SIG-M5 treated with dmso at 0.1 percent for 504 hours (cell line): ENCODE results near the gene IL19.

ENCODE experiments used
- DNase-seq: peaks from one replicate; lab custom pipeline; 2025; ENCODE audit not compliant: unreplicated experiment; lab: John Stamatoyannopoulos, UW

IL19 gene, protein sequence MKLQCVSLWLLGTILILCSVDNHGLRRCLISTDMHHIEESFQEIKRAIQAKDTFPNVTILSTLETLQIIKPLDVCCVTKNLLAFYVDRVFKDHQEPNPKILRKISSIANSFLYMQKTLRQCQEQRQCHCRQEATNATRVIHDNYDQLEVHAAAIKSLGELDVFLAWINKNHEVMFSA

DNA sequence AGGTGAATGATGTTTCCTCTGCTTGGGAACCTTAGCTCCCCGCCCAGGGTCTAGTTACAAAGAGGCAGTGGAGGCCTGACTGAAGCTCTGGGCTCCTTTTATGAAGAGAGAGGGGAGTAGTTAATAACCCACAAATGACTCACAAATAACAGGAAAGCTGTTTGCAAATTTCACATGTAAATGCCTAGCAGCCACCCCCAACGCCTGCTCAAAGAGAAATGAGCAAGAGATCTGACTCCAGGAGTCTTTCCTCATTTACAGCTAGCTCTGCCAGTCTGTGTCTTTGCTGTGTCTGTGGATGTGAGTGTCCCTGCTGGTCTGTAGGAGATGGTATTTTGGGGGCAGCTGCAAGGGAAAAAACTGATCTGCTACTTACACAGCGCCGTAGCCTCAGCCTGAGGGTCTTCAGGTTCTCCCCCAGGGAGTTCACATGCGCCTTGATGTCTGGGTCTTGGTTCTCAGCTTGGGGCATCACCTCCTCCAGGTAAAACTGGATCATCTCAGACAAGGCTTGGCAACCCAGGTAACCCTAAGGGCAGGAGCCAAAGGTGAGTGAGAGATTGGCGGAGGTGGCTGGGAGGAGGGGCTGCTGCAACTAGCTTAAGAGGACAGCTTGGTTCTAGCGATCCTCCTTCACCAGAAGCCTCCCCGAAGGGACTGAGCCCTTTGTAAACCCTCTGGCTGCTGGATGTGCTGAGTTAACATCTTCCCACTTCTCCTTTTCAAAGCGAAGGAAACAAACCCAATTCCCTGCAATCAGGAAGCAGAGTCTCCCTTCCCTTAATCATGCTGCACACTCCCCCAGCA is at the start of gene IL19:
Gene IL19 (plus strand): TSS at position 243 of the 807 bp plus-strand sequence. CDS start 65,890 bp downstream, outside the sequence.
- DNase-seq: peak; percentile 92

DNA sequence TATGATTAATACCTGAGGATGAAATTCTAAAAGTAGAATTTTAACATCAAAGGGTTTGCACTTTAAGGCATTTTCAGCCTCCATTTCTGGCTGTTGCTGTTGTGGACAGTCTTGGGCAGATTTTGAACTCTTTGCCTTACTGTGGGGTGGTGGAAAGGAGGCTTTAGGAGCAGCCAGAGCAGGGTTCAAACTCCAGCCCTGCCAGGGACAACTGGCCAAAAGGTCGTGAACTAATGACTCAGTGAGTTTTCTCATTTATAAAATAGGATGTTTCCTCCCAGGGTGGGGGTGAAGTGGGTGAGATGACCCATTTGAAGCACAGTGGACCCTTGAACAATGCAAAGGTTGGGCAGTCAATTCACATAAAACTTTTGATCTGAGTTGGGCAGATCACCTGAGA is 49.1 kb upstream of the IL19 start:
- DNase-seq: no peak

DNA sequence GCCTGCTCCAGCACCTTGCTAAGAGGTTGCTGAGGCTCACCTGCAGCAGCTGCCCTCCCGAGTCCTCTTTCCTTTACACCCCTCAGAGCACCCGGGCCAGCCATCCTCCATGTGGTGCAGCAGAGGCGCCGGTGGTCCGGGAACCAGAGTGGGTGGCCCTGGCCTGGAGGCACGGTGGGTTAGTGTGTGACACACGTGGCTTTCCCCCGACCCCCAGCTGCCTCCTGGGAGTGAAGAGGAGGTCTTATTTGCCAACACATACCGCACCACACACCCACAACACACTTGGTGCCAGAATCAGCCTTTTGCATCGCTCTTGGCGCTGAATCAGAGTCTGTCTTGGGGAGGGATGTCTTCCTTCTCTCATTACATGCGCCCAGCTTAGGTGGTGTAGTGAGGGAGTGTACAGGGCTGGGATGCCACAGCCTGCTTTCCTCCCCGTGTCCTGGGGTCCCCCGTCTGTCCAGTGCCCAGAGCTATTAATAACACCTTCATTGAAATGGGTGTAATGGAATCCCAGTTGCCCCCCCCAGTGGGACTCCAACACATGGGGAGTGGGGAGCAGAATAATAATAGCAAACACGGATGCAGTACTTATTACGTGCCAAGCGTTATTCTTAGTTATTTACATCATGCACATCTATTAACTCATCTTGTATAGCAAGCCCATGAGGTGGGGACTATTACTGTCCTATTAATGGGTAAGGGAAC is 47.7 kb upstream of the IL19 start:
- DNase-seq: no peak

DNA sequence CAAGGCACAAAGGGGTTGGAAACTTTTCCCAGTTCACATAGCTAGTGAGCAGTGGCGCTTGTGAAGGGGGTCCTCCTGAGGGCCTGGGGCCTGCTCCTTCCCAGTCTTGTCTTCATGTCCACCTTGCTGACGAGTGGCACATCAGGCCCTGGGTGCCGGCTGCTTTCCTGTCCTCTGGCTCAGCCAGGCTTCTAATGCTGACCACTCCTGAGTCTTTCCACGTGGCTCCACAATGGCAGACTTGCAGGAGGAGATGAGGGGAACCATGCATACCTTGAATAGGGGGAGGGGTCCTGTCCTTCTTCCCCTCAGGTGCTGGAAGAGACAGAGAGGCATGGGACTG is 47.1 kb upstream of the IL19 start:
- no peak for DNase-seq

DNA sequence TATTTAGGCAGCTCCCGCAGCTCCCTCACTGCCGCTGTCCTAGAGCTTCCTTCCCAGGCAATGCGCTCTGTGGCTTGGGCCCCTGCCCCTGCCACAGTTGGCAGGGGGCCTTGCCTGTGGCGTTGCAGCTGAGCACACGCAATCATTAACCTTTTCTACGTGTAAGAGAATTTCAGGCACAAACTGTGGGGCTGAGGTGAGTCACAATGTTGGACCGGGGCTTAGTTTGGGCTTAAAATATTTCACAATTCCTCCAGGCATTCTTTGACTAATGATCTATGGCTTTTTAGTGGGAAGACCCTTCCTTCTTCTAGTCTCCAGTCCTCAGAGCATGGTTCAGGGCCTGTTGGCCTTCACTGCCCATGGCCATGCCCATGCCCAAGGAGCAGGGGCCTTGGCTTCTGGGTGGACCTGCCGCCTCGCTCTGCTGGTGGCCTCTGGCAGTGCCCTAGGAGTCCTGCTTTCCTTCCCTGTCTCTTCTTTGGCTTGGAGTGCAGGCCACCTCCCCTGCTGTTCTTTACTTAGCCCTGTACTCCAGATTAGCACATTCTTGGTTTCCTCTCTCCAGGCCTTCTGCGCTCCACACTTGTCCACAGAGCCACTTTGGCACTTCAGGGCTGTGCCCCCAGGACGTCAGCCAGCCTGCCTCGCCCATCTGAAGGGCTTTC is 46.6 kb upstream of the IL19 start:
- peak; percentile 64 for DNase-seq

DNA sequence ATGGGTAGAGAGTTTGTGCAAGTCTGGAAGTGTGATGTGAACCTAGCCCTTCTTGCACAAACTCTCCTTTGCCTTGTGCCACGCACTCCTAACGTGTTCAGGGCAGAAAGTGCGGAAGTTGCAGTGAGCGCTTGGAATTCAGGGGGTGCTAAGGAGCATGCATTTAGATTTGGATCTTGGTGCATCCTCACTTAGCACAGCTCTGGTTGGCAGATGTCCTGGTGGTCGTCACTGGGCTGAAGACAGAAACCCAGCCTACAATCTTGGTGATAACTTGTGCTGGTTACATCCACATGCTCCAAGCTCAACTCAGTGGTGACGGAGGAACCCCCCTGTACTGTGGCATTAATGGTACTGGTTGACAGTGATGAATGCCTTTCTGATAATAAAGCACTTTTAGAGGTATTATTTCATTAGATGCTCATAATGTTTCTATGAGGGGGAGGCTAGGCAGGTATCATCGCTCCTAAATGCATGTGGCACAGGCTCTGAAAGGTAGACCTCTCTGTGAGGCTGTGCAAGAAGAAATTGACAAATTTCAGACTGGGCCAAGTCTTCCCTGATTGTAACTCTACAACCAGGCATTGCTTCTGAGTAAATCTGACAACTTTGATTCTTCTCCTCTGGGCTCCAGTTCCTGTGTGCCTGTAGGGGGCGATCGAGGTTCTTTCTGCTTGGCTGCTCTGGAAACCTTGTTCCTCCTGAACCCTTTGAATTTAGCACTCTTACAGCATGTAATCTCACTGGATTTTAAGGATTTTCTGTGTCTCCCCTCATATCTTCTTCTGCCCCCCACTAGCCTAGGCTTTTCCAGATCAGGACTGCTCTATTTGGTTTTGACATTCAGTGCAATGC is 45.2 kb upstream of the IL19 start:
- peak; percentile 80 for DNase-seq

DNA sequence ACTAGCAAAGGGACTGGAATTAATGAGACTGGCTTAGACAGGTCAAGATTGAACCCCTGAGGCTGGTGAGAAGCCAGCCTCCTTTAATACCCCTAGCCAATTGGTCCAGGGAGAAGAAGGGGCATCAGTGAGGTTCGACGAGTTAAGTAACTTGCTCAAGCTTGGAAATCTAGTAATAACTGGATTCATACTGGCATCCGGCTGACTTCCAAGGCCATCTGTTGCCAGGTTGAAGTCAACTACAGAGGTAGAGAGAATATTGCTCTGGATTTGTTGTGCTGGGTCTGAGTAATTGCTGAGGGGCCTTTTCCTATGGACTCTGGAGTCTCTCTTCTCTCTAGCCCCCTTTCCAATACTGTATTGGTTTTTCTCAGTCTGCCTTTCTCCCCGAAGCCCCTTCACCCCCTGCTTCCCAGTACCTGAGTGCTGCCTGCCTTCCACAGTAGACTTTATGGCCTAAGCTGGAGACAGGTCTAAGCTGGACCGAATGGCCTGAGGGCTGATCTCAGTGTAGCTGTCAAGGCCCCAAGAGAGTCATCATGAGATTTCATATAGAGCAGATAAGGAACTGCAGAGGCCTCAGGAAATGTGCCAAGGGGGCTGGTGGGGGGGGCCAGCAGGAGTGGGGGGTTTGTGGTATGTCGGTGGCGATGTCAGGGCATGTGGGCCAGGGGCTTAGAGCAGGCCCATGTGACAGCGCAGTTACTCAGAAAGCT is 42.4 kb upstream of the IL19 start:
- DNase-seq: no peak

DNA sequence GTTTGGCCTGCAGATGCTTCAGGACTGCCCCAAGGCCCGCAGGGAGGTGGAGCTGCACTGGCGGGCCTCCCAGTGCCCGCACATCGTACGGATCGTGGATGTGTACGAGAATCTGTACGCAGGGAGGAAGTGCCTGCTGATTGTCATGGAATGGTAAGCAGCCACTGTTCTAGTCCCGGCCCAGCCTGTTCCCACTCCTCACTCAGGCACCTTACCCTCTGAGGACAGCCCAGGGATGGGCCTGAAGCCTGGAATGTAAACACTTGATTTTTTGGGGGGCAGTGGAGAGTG is 41.9 kb upstream of the IL19 start:
- DNase-seq: no peak

DNA sequence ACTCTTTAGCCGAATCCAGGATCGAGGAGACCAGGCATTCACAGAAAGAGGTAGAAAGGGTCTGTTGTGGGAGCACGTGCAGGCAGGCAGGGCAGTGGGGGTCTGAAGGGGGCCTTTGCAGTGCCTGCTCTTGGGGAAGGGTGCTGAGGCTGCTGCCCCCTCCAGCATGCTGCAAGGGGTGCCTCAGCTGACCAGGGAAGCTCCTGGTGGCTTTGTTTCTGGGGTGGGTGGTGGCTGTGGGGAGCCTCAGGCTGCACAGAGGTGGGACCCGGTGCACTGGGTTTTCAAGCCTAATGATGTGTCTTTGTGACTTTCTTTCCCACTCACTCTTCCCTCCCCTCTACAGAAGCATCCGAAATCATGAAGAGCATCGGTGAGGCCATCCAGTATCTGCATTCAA is 41.5 kb upstream of the IL19 start:
- DNase-seq: no peak

DNA sequence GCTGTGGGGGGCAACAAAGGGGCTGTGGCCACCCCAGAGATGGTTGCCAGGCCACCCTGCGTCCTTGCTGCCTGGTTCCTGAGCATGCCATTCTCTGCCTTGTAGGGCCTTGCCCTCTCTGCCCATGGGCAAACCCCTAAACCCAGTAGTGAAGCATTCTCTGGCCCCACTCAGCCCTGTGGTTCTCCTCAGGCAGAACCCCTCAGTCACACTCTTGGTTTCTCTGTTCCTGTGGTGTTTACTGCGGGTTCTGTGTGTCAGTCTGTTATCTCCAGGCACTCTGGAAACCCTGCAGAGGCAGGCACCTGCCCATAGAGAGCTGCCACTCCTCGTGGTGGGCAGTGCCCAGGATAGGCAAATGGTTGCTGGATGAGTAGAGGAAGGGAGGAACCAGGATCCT is 41.1 kb upstream of the IL19 start:
- DNase-seq: no peak

DNA sequence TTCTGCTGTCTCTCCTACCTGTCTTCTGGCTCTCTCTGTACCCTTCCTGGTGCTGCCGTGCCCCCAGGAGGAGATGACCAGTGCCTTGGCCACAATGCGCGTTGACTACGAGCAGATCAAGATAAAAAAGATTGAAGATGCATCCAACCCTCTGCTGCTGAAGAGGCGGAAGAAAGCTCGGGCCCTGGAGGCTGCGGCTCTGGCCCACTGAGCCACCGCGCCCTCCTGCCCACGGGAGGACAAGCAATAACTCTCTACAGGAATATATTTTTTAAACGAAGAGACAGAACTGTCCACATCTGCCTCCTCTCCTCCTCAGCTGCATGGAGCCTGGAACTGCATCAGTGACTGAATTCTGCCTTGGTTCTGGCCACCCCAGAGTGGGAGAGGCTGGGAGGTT is 38.1 kb upstream of the IL19 start:
- no peak for DNase-seq

DNA sequence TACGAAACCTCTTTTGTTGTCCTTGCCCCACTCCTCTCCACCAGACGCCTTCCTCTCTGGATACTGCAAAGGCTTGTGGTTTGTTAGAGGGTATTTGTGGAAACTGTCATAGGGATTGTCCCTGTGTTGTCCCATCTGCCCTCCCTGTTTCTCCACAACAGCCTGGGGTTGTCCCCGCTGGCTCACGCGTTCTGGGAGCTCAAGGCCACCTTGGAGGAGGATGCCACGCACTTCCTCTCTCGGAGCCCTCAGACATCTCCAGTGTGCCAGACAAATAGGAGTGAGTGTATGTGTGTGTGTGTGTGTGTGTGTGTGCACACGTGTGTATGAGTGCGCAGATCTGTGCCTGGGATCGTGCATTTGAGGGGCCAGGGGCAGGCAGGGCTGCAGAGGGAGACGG is 37.6 kb upstream of the IL19 start:
- no peak for DNase-seq

DNA sequence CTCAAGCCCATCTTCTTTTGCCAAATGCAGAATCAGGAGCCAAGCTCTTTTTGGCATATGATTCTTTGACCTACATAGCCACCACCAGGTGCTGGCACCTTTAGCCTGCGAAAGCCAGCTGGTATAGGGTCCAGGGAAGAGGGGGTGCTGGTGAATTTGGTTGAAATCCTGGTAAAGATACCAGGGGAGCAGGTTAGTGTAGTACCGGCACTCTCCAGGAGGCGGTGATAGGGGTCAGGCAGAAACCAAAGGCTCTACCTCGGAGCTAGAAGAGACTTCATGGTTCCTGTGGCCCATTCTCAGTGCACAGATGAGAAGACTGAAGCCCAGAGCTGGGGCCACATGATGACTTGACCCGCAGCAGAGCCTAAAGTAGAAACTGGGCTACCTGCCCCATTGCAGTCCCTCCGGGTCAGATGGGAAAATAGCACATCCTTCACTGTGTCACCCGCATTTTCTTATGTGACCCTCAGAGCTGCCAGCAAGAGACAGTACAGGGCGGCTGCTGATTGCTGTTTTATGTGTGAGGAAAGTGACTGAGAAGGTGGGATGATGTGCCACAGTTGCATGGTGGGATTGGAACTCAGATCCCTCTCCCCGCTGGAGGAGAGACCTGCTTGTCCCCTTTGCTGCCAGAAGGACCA is 36.0 kb upstream of the IL19 start:
- DNase-seq: peak; percentile 67

DNA sequence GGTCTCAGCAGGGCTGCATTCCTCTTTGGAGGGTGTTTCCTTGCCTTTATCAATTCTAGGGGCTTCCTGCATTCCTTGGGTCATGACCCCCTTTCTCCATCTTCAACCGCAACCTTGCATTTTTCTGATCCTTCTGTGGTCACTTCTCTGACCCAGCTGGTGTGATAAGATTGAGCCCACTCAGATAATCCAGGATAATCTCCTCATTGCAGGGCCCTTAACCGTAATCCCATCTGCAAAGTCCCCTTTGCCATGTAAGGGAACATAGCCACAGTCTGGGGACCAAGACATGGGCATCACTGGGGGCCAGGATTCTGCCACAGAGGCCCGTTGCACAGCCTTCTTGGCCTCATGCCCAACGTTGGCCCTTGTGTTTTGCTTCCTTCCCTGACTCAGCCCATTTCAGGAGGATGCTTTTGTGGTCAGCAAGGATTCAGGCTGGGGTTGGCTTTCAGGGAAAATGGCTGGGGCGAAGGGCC is 35.0 kb upstream of the IL19 start:
- no peak for DNase-seq

DNA sequence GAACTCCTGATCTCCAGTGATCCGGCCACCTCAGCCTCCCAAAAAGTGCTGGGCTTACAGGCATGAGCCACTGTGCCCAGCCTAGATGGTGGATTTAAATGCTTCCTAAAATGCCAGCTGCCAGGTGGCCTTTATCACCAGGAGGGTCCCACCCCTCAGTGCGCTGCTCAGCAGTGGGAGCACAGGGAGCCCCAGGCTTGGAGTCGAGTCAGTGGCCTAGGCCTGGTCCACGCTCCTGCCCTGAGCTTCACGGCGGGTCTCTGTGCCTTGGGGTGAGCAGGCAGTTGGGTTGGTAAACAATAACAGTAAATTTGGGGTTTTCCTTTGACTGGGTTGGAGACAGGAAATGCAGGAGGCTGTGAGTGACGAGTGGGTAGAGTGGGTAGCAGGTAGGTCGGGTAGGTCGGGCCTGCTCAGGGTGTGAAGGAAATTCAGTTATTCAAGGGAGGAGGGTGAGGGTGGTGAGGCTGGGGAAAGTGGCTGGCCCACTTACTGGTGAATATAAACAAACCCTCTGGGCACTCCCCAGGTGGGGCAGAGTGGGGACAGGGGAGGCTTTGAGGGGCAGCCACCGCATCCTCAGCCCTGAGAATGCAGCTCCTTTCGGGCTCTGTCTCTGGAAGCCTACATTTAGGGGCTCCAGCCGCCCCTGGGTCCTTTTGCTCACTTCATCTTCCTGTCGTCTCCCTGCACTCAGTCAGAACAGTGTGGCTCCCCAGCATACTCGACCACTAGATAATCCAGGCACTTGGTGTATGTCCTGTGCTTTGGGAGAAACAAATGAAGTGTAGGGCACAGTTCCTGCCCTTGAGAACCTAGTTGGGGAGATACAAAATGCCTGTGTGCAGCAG is 33.5 kb upstream of the IL19 start:
- DNase-seq: no peak

DNA sequence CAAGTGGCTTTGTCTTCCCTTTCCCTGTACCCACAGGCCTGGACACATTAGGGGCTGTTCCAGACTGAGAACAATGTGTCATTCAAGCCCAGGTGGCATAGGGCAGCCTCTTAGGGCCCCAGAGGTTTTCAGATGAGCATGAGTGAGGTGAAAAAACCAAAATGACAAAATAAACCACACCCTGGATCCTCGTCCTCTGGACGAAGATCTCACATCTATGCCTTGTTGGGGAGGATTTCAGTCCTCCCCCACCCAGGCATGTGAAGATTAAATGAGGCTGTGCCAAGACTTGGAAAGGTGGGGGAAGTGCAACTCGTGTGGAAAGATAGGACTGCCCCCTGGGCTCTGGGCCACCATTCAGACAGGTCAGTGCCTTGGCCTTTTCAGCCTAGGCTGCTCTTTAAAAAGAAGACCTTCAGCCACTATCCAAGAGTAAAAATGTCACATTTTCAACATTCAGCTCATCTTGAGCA is 32.8 kb upstream of the IL19 start:
- no peak for DNase-seq

DNA sequence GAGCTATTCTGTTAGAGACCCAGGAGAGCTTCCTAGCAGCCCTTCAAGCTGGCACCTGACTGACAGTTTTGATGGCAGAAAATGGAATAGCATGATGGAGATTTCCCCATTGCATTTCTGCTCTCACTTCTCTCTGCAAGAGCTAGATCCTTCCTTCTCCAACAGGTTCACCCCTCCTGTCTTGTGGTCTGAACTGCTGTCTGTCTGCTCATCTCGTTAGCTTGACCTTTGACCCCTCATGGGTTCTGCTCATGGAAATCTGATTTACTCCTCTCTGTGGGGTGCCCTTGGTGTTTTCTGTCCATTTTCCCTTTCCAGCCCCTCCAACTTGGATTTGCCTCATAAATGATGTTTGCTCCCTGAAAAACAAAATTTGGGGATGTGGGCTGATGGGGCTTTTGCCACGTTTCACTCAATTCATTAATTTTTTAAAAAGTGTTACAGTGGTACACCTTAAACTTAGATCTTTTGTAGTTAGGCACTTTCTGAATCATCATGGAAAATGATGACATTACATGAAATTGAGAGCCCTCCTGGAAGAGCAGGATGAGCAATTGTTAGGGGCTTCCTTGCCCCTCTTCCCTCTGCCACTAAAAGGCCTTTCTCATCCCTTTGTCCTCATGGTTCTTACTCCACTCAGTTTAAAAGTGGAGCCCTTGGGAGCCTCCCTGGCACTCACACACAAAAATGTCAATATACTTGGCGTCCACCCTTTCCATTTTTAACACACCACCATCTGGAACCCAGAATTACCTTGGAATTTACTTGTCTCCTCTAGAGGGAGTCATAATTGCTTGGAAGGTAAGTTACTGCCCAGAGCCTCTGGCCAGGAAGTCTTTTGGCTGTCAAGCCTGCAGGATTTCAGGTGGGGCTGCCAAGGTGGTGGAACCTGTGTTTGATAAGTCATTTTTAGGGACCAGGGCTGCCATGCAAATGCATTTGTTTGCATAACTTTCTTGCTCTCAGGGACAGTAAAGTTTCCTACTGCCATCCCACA is 31.9 kb upstream of the IL19 start:
- peak; percentile 32 for DNase-seq
